HEK293 (cell line): Measurements from ENCODE around the gene VPS33A.

Experiments used
- CTCF ChIP-seq: fragments of 450-650 bp; formaldehyde crosslinking; IDR thresholded peaks from 2 replicates; pipeline ENCODE4 v1.5.1; 2016; ENCODE audit warnings: missing biosample characterization, missing genetic modification characterization
- PRDM10 ChIP-seq: fragments of 450-650 bp; formaldehyde crosslinking; IDR thresholded peaks from 2 replicates; pipeline ENCODE4 v1.5.1; 2016; ENCODE audit warnings: missing biosample characterization, missing genetic modification characterization
- TCF7L2 ChIP-seq: IDR thresholded peaks from 2 replicates; pipeline ENCODE4 v1.6.1; 2011; ENCODE audit warnings: low read depth, mild to moderate bottlenecking, inconsistent platforms, low read length, moderate library complexity, borderline replicate concordance
- ZBTB11 ChIP-seq: fragments of 450-650 bp; formaldehyde crosslinking; conservative IDR thresholded peaks from 2 replicates; pipeline ENCODE4 v1.5.1; 2016; ENCODE audit warnings: low read depth, missing biosample characterization, missing genetic modification characterization
- ZNF146 ChIP-seq: fragments of 450-650 bp; formaldehyde crosslinking; IDR thresholded peaks from 2 replicates; pipeline ENCODE4 v1.5.1; 2016; ENCODE audit warnings: missing biosample characterization, missing genetic modification characterization
- ZNF16 ChIP-seq: fragments of 450-650 bp; formaldehyde crosslinking; IDR thresholded peaks from 2 replicates; pipeline ENCODE4 v1.5.1; 2016; ENCODE audit warnings: low read depth, missing biosample characterization, missing genetic modification characterization

GRCh38 chr12:122293081-122293480 lies 26.8 kb upstream of the VPS33A start:
- TF ChIP-seq CTCF, result no peak
- no peak for TF ChIP-seq PRDM10 (tag by site-specific recombination)
- TF ChIP-seq TCF7L2, result no peak
- no peak for TF ChIP-seq ZNF16 (tag by site-specific recombination)
- no peak for TF ChIP-seq ZNF146 (tag by site-specific recombination)
- TF ChIP-seq ZBTB11 (tag by site-specific recombination), result no peak
